Transverse colon (tissue), 4 donors: ENCODE measurements around the gene PRDM1. TPM values are rescaled to one million over a fixed set of nuclear protein-coding genes. Genes with fewer than 3 reads are reported as not detected.

ENCODE experiments used
- DNase-seq: peaks from one replicate; pipeline ENCODE4 v3.0.0-alpha.2; 2019
- H3K27ac ChIP-seq, 4 donors: fragments of 200-600 bp; sonication (generic); 2 replicates each; pipeline ENCODE4 v1.5.1; 2016 to 2018; ENCODE audit warnings: inconsistent platforms in 4 of 4
- H3K27me3 ChIP-seq: fragments of 200-600 bp; sonication (generic); 2 replicates; pipeline ENCODE4 v1.5.1; 2017; ENCODE audit warnings: inconsistent platforms
- H3K36me3 ChIP-seq, 4 donors: fragments of 200-600 bp; sonication (generic); 2 replicates each; pipeline ENCODE4 v1.5.1; 2017 to 2019; ENCODE audit warnings: inconsistent platforms in 4 of 4
- H3K4me1 ChIP-seq, 4 donors: fragments of 200-600 bp; sonication (generic); 2 replicates each; pipeline ENCODE4 v1.5.1; 2017 to 2020; ENCODE audit warnings: inconsistent platforms in 4 of 4
- H3K4me3 ChIP-seq, 4 donors: fragments of 200-600 bp; sonication (generic); 1 replicate in 1 of 4; 2 replicates in 3 of 4; pipeline versions ENCODE4 v1.5.1 to v1.6.1; 2017 to 2019; ENCODE audit warnings: inconsistent platforms in 4 of 4
- H3K9me3 ChIP-seq, 2 donors: fragments of 200-600 bp; sonication (generic); 2 replicates each; pipeline ENCODE4 v1.5.1; 2017 to 2019; ENCODE audit warnings: inconsistent platforms in 2 of 2
- EP300 ChIP-seq: sonication (generic); formaldehyde crosslinking; IDR thresholded peaks from one replicate; pipeline ENCODE4 v1.6.1; 2017; ENCODE audit warnings: antibody characterized with exemption, low read depth
- POLR2A ChIP-seq: fragments of 450-650 bp; IDR thresholded peaks from one replicate; pipeline ENCODE4 v1.6.1; 2016; ENCODE audit warnings: antibody characterized with exemption, mild to moderate bottlenecking, moderate library complexity
- POLR2AphosphoS5 ChIP-seq, 3 donors: sonication (generic); formaldehyde crosslinking; IDR thresholded peaks; one replicate each; pipeline ENCODE4 v1.6.1; 2016; ENCODE audit warnings: antibody characterized with exemption in 3 of 3
- WGBS, 2 donors: methylation state at CpG; one replicate each; pipeline ENCODE4 v1.1.5; 2018; ENCODE audit warnings: low coverage in 1 of 2; 5-methylcytosine and 5-hydroxymethylcytosine counted together
- in situ Hi-C, 4 donors: fragments of 200-750 bp; cut with MboI; loops; one replicate each; pipeline versions ENCODE4 v1.15.0 to v1.15.1; 2017; ENCODE audit warnings: low sequenced_read_pairs in 3 of 4, low pct_ligation_motif_present in 1 of 4, low pct_unique_long_range_greater_than_20kb in 1 of 4
- intact Hi-C: fragments of 100-400 bp; cut with DNase I; formaldehyde crosslinking; loops from one replicate; pipeline ENCODE4 v1.15.1; 2023; ENCODE audit warnings: low total_unique reads
- total RNA-seq, 4 donors: library from RNA; depleted of rRNA; stranded (reverse); fragments of >200 nt; gene quantifications; one replicate each; pipeline ENCODE4 v1.1.0, GENCODE V29; 2016
- TF ChIP-seq, protein P1 (sequence below), 5 experiments: fragments of 200-600 bp in 3 of 5; fragments of 450-650 bp in 2 of 5; sonication (generic) in 3 of 5; IDR thresholded peaks; 1 replicate in 2 of 5; 2 replicates in 3 of 5; pipeline ENCODE4 v1.5.1; 2016 to 2017; ENCODE audit warnings: antibody characterized with exemption in 5 of 5, inconsistent platforms in 3 of 5, mild to moderate bottlenecking in 2 of 5, moderate library complexity in 1 of 5

PRDM1 gene
- total RNA-seq, 4 donors from 2014 or later: 2.4 to 32.4 (median 18.6) TPM

GRCh38 chr6:106063448-106063850 is 22.7 kb upstream of the PRDM1 start:
- WGBS, 2 donors: 93 to 100% methylated on average over 2 of the region's 2 CpGs
- H3K4me3 ChIP-seq: no peak overlapping the region
- H3K9me3 ChIP-seq: no peaks in the 10 kb centered on the region
- no peak for TF ChIP-seq POLR2AphosphoS5 (IDR thresholded peaks at IDR 0.05)
- no peak for TF ChIP-seq EP300
- TF ChIP-seq, protein P1, sequence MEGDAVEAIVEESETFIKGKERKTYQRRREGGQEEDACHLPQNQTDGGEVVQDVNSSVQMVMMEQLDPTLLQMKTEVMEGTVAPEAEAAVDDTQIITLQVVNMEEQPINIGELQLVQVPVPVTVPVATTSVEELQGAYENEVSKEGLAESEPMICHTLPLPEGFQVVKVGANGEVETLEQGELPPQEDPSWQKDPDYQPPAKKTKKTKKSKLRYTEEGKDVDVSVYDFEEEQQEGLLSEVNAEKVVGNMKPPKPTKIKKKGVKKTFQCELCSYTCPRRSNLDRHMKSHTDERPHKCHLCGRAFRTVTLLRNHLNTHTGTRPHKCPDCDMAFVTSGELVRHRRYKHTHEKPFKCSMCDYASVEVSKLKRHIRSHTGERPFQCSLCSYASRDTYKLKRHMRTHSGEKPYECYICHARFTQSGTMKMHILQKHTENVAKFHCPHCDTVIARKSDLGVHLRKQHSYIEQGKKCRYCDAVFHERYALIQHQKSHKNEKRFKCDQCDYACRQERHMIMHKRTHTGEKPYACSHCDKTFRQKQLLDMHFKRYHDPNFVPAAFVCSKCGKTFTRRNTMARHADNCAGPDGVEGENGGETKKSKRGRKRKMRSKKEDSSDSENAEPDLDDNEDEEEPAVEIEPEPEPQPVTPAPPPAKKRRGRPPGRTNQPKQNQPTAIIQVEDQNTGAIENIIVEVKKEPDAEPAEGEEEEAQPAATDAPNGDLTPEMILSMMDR (IDR thresholded peaks at IDR 0.05): no peak
- no peak for TF ChIP-seq POLR2A
- intact Hi-C loops: no loop called here
- no peak for DNase-seq
- H3K4me1 ChIP-seq: no peaks in the 10 kb centered on the region
- H3K27me3 ChIP-seq: no peaks in the 10 kb centered on the region
- no peaks in the 10 kb centered on the region for H3K36me3 ChIP-seq
- in situ Hi-C loops: loop anchor here in 1 of 4 donors (25.0 kb wide), 1 partner anchor 576 kb away; no protein-coding TSS in a partner anchor
- no peak overlapping the region for H3K27ac ChIP-seq

GRCh38 chr6:106064142-106064541 is 22.0 kb upstream of the PRDM1 start:
- H3K27ac ChIP-seq: no peak overlapping the region
- intact Hi-C loops (no loop called here), in situ Hi-C loops (loop anchor here in 1 of 4 donors (25.0 kb wide), 1 partner anchor 577 kb away; no protein-coding TSS in a partner anchor)
- H3K9me3 ChIP-seq: no peaks in the 10 kb centered on the region
- no peak overlapping the region for H3K4me3 ChIP-seq
- H3K27me3 ChIP-seq: no peaks in the 10 kb centered on the region
- WGBS, 2 donors: 43 to 72% methylated on average over 1 to 3 of the region's 3 CpGs
- no peaks in the 10 kb centered on the region for H3K4me1 ChIP-seq
- no peaks in the 10 kb centered on the region for H3K36me3 ChIP-seq
- DNase-seq: no peak
- no peak for TF ChIP-seq POLR2A
- TF ChIP-seq, protein P1 (IDR thresholded peaks at IDR 0.05): no peak
- no peak for TF ChIP-seq EP300
- no peak for TF ChIP-seq POLR2AphosphoS5 (IDR thresholded peaks at IDR 0.05)

DNA sequence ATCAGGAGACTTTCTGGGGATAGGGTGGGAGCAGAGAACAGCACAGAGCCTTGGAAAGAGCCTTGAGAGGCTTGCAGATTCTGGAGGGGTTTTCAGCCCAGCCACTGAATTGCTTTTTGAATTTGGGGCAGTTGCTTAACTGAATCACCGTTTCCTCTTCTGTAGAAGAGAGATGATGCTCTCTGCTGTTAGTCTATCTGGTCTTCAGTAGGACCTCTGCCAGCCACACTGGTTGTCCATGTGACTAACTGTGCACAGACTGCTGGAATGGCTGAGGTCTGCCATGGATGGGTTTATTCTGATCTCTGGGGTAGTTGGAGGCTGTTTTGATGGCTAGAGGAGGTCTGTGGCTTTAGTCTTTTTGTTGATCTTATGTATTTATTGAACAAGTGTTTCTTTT is 21.4 kb upstream of the PRDM1 start:
- H3K27me3 ChIP-seq: no peaks in the 10 kb centered on the region
- H3K4me1 ChIP-seq: peaks cover 0 to 4% (median 2%) of the 10 kb centered on the region in 4 donors
- WGBS, 2 donors: 88% methylated on average over 1 of the region's 1 CpG; no CpG with 5 or more reads in 1 of the 2 donors
- TF ChIP-seq POLR2A (no peak), POLR2AphosphoS5 (IDR thresholded peaks at IDR 0.05) (no peak), EP300 (no peak)
- TF ChIP-seq, protein P1 (IDR thresholded peaks at IDR 0.05): no peak
- no peaks in the 10 kb centered on the region for H3K36me3 ChIP-seq
- no peak overlapping the region for H3K27ac ChIP-seq
- no peak overlapping the region for H3K4me3 ChIP-seq
- in situ Hi-C loops (loop anchor here in 1 of 4 donors (25.0 kb wide), 1 partner anchor 577 kb away; no protein-coding TSS in a partner anchor), intact Hi-C loops (no loop called here)
- no peaks in the 10 kb centered on the region for H3K9me3 ChIP-seq
- DNase-seq: no peak

DNA sequence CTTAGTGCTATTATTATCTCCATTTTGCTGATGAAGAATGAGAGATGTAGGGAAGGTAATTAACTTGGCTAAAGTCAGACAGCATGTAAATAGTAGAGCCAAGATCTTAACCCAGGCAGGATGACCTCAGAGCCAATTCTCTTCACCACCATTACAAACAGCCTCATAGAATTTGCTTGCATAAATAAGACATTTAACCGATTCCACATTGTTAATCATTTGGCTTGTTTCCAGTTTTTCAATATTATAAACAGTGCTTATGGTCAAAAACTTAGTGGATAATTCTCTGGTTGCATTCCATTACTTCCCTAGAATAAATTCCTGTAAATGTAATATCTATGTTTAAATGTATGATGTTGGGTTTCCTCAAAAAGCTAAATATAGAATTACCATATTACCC is 19.1 kb upstream of the PRDM1 start:
- Histone ChIP-seq H3K4me3 (no peak overlapping the region), H3K27ac (no peak overlapping the region), H3K27me3 (peaks cover 3% of the 10 kb centered on the region), H3K9me3 (no peaks in the 10 kb centered on the region), H3K36me3 (no peaks in the 10 kb centered on the region), H3K4me1 (peaks cover 0 to 5% (median 2%) of the 10 kb centered on the region in 4 donors)
- DNase-seq: no peak
- TF ChIP-seq POLR2AphosphoS5 (IDR thresholded peaks at IDR 0.05): no peak
- TF ChIP-seq POLR2A: no peak
- TF ChIP-seq EP300: no peak
- TF ChIP-seq, protein P1 (IDR thresholded peaks at IDR 0.05): no peak
- WGBS, 2 donors: 73 to 88% methylated on average over 1 of the region's 1 CpG
- intact Hi-C loops (no loop called here), in situ Hi-C loops (loop anchor here in 1 of 4 donors (25.0 kb wide), 1 partner anchor 580 kb away; no protein-coding TSS in a partner anchor)
